Muscle of arm (tissue), 12 donors: ENCODE measurements around the gene ACTR5. TPM values are rescaled to one million over a fixed set of nuclear protein-coding genes. Genes with fewer than 3 reads are reported as not detected.
A peak's percentile ranks its signal among the peaks of the same experiment; 100 is the strongest.
"Not testable (repeated sequence)": the region's sequence is repeated elsewhere in the genome, so short reads cannot be mapped to it uniquely, and the experiment has no call there.

Experiments
- DNase-seq: peaks from one replicate; pipeline ENCODE4 v3.0.0-alpha.2; 2013
- polyA plus RNA-seq, 12 donors: library from polyadenylated mRNA; unstranded; fragments of 120-200 nt; gene quantifications; one replicate each; pipeline ENCODE4 v1.2.1, GENCODE V29; 2013; ENCODE audit not compliant: insufficient read length in 12 of 12

Gene ACTR5
- polyA plus RNA-seq, 12 donors = 5.1 to 6.9 (median 5.8) TPM; not detected in 1

GRCh38 chr20:38804682-38805501, 56.6 kb downstream of the ACTR5 start:
- DNase-seq = no peak

GRCh38 chr20:38805502-38805957, 57.3 kb downstream of the ACTR5 start, which contains the start of gene PPP1R16B:
TSS of gene PPP1R16B (plus strand) at chr20:38805697. CDS start at chr20:38835926, 30,229 bp downstream.
- DNase-seq = peak; percentile 26

- DNase-seq = no peak
These were observed 57.9 kb downstream of the ACTR5 start for GRCh38 chr20:38805958-38806854.

GRCh38 chr20:38806855-38807655, 58.8 kb downstream of the ACTR5 start:
- DNase-seq = no peak

- DNase-seq = no peak
These were observed 61.7 kb downstream of the ACTR5 start for GRCh38 chr20:38809942-38810341.

GRCh38 chr20:38810926-38811630, 62.8 kb downstream of the ACTR5 start:
- DNase-seq = no peak

- DNase-seq = no peak
These were observed 63.5 kb downstream of the ACTR5 start for GRCh38 chr20:38811769-38812168.

GRCh38 chr20:38812182-38812581, 63.9 kb downstream of the ACTR5 start:
- DNase-seq = no peak

- no peak for DNase-seq
These were observed 64.7 kb downstream of the ACTR5 start for GRCh38 chr20:38812709-38813573.

GRCh38 chr20:38813574-38813962, 65.3 kb downstream of the ACTR5 start:
- not testable (repeated sequence) for DNase-seq

GRCh38 chr20:38815446-38815845, 67.2 kb downstream of the ACTR5 start:
- no peak for DNase-seq

- no peak for DNase-seq
These were observed 70.1 kb downstream of the ACTR5 start for GRCh38 chr20:38818113-38819065.

Other genes with a start within 250 kb of the ACTR5 start
- not detected for gene ADIG, start 167.3 kb upstream of the ACTR5 start, polyA plus RNA-seq
- 1 to 10 TPM in 1 of 12 donors, under 1 TPM in 2, not detected in 9; 0.32 to 1.9 (median 0.52) TPM for gene ARHGAP40, start 146.7 kb upstream of the ACTR5 start, polyA plus RNA-seq
- gene SLC32A1, start 24.0 kb upstream of the ACTR5 start, polyA plus RNA-seq = under 1 TPM in 1 of 12 donors, not detected in 11; 0.16 TPM
- 1 to 10 TPM in 11 of 12 donors, not detected in 1; 3.6 to 6.6 (median 5.0) TPM for gene PPP1R16B, start 57.2 kb downstream of the ACTR5 start, polyA plus RNA-seq
- gene FAM83D, start 178.0 kb downstream of the ACTR5 start, polyA plus RNA-seq = 10 to 100 TPM in 2 of 12 donors, 1 to 10 TPM in 9, not detected in 1; 4.6 to 12.8 (median 8.2) TPM
- 10 to 100 TPM in 3 of 12 donors, 1 to 10 TPM in 8, not detected in 1; 7.6 to 11.1 (median 8.7) TPM for gene DHX35, start 213.9 kb downstream of the ACTR5 start, polyA plus RNA-seq